GM21515 (cell line): ENCODE results near the gene BPIFA3.

Experiments used
- ATAC-seq: cut with Tn5 transposase; IDR thresholded peaks from one replicate; pipeline ENCODE4 v1.9.1; 2021; ENCODE audit not compliant: unreplicated experiment

The BPIFA3 gene

GRCh38 chr20:33259371-33259770 lies 42.2 kb downstream of the BPIFA3 start:
- ATAC-seq = no peak

DNA sequence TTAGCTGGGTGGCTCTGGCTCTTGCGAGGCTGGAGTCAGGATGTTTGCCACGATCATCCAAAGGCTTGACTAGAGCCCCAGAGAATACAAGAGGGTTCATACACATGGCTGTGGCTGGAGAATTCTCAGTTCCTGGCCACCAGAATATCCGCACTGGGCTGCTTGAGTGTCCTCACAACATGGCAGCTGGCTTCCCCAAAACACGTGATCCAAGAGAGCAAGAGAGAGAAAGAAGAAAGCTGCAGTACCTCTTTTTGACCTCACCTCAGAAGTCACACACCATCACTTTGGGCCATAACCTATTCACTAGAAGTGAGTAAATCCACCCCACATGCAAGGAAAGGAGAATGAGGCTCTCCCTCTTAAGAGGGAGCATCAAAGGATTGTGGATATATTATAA lies 44.3 kb downstream of the BPIFA3 start:
- no peak for ATAC-seq

GRCh38 chr20:33262658-33263065 lies 45.5 kb downstream of the BPIFA3 start:
- no peak for ATAC-seq

GRCh38 chr20:33263784-33264183 lies 46.6 kb downstream of the BPIFA3 start:
- no peak for ATAC-seq

- no peak for ATAC-seq
These were observed 50.5 kb downstream of the BPIFA3 start for GRCh38 chr20:33267701-33268100.

GRCh38 chr20:33272155-33272873 lies 55.2 kb downstream of the BPIFA3 start:
- no peak for ATAC-seq

- no peak for ATAC-seq
These were observed 56.1 kb downstream of the BPIFA3 start for GRCh38 chr20:33273117-33273851.

- no peak for ATAC-seq
These were observed 58.1 kb downstream of the BPIFA3 start for GRCh38 chr20:33275215-33275614.

DNA sequence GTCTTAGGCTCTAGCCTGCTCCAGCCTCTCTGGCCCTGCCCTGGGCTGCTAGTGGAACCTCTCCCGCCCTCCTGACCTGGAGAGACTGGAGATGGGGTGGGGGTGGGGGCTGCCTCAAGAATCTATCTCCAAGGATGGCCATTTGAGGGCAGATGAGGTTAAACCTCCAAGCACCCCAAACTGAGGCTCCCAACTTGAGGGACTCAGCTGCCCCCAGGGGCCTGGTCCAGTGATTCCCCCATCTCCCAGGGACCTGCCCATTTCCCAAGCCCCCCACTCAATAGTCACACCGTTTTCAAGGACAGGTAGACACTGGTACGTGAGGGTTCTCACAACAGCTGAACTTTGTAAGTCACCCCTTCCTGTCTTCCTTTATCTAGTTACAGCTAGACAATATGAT lies 58.7 kb downstream of the BPIFA3 start:
- no peak for ATAC-seq

GRCh38 chr20:33276303-33277113 lies 59.4 kb downstream of the BPIFA3 start:
- no peak for ATAC-seq
